Neural progenitor cell (in vitro differentiated cells): Measurements from ENCODE around the gene ADAMTSL5.

ENCODE experiments used
- EZH2 ChIP-seq: fragments of 200-600 bp; sonication (generic); IDR thresholded peaks from 2 replicates; pipeline ENCODE4 v1.6.1; 2017; ENCODE audit warnings: antibody characterized with exemption, mild to moderate bottlenecking, moderate library complexity
- EZH2phosphoT487 ChIP-seq: fragments of 200-600 bp; sonication (generic); IDR thresholded peaks from 2 replicates; pipeline ENCODE4 v1.6.1; 2017; ENCODE audit warnings: antibody characterized with exemption
- TF ChIP-seq, protein P1 (sequence below): fragments of 200-600 bp; sonication (generic); IDR thresholded peaks from 2 replicates; pipeline ENCODE4 v1.5.1; 2017; ENCODE audit warnings: antibody characterized with exemption, mild to moderate bottlenecking

- TF ChIP-seq EZH2 (peak; percentile 89), EZH2phosphoT487 (peak; percentile 58)
- TF ChIP-seq, protein P1, sequence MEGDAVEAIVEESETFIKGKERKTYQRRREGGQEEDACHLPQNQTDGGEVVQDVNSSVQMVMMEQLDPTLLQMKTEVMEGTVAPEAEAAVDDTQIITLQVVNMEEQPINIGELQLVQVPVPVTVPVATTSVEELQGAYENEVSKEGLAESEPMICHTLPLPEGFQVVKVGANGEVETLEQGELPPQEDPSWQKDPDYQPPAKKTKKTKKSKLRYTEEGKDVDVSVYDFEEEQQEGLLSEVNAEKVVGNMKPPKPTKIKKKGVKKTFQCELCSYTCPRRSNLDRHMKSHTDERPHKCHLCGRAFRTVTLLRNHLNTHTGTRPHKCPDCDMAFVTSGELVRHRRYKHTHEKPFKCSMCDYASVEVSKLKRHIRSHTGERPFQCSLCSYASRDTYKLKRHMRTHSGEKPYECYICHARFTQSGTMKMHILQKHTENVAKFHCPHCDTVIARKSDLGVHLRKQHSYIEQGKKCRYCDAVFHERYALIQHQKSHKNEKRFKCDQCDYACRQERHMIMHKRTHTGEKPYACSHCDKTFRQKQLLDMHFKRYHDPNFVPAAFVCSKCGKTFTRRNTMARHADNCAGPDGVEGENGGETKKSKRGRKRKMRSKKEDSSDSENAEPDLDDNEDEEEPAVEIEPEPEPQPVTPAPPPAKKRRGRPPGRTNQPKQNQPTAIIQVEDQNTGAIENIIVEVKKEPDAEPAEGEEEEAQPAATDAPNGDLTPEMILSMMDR = no peak
Observed at GRCh38 chr19:1466461-1467214, 46.2 kb downstream of the ADAMTSL5 start.
